Lower lobe of right lung (tissue), 2 donors: ENCODE results near the gene SORCS2. TPM values are rescaled to one million over a fixed set of nuclear protein-coding genes. Genes with fewer than 3 reads are reported as not detected.

Experiments used
- ATAC-seq, 2 donors: fragments of 200-7000 bp; cut with Tn5 transposase; one replicate each; pipeline ENCODE4 v1.9.1; 2020 to 2022; ENCODE audit warnings: mild to moderate bottlenecking in 2 of 2, moderate library complexity in 2 of 2
- DNase-seq: peaks from one replicate; pipeline ENCODE4 v3.0.0-alpha.2; 2020
- H3K27ac ChIP-seq: fragments of 200-600 bp; one replicate; pipeline ENCODE4 v1.8.0; 2022
- H3K27me3 ChIP-seq: fragments of 200-600 bp; one replicate; pipeline ENCODE4 v1.8.0; 2022; ENCODE audit warnings: low read depth
- H3K36me3 ChIP-seq: fragments of 200-600 bp; one replicate; pipeline ENCODE4 v1.8.0; 2022; ENCODE audit warnings: mild to moderate bottlenecking
- H3K4me1 ChIP-seq: fragments of 200-600 bp; one replicate; pipeline ENCODE4 v1.8.0; 2022
- H3K4me3 ChIP-seq: fragments of 200-600 bp; one replicate; pipeline ENCODE4 v1.8.0; 2022; ENCODE audit warnings: mild to moderate bottlenecking
- H3K9me3 ChIP-seq: fragments of 200-600 bp; one replicate; pipeline ENCODE4 v1.8.0; 2022
- intact Hi-C: fragments of 100-400 bp; cut with DNase I; formaldehyde crosslinking; loops from one replicate; pipeline ENCODE4 v1.11.0; 2022
- total RNA-seq: library from RNA; stranded (reverse); fragmentation: NEBNext Ultra II Directional; extraction: Animal tissue kit (Norgen Biotek cat#: 25700); gene quantifications from one replicate; pipeline ENCODE4 v1.2.1, GENCODE V29; 2021
- TF ChIP-seq, protein P1 (sequence below): fragments of 200-600 bp; IDR thresholded peaks from one replicate; pipeline ENCODE4 v1.8.0; 2022; ENCODE audit warnings: antibody characterized with exemption, mild to moderate bottlenecking
- donor health status: DM: no; HTN: yes; CAD: no; lungs with severe emphysema.

Gene SORCS2
- total RNA-seq, 1 donor from 2014 or later, result 5.8 TPM

GRCh38 chr4:7624396-7624980 is 432.1 kb downstream of the SORCS2 start:
- TF ChIP-seq, protein P1, sequence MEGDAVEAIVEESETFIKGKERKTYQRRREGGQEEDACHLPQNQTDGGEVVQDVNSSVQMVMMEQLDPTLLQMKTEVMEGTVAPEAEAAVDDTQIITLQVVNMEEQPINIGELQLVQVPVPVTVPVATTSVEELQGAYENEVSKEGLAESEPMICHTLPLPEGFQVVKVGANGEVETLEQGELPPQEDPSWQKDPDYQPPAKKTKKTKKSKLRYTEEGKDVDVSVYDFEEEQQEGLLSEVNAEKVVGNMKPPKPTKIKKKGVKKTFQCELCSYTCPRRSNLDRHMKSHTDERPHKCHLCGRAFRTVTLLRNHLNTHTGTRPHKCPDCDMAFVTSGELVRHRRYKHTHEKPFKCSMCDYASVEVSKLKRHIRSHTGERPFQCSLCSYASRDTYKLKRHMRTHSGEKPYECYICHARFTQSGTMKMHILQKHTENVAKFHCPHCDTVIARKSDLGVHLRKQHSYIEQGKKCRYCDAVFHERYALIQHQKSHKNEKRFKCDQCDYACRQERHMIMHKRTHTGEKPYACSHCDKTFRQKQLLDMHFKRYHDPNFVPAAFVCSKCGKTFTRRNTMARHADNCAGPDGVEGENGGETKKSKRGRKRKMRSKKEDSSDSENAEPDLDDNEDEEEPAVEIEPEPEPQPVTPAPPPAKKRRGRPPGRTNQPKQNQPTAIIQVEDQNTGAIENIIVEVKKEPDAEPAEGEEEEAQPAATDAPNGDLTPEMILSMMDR, result no peak
- no peaks in the 10 kb centered on the region for H3K4me1 ChIP-seq
- H3K36me3 ChIP-seq, result no peaks in the 10 kb centered on the region
- H3K27me3 ChIP-seq, result peaks cover 10% of the 10 kb centered on the region
- DNase-seq (no peak), ATAC-seq (no peak)
- no peaks in the 10 kb centered on the region for H3K9me3 ChIP-seq
- H3K4me3 ChIP-seq, result no peak overlapping the region
- H3K27ac ChIP-seq, result no peak overlapping the region
- intact Hi-C loops, result no loop called here

- no peak for ATAC-seq
- Histone ChIP-seq H3K9me3 (no peaks in the 10 kb centered on the region), H3K4me1 (no peaks in the 10 kb centered on the region), H3K27me3 (peaks cover 10% of the 10 kb centered on the region), H3K27ac (no peak overlapping the region), H3K36me3 (no peaks in the 10 kb centered on the region), H3K4me3 (no peak overlapping the region)
- DNase-seq, result no peak
- intact Hi-C loops, result no loop called here
- TF ChIP-seq, protein P1, result no peak
Measured at GRCh38 chr4:7625071-7625470, 432.7 kb downstream of the SORCS2 start.

DNA sequence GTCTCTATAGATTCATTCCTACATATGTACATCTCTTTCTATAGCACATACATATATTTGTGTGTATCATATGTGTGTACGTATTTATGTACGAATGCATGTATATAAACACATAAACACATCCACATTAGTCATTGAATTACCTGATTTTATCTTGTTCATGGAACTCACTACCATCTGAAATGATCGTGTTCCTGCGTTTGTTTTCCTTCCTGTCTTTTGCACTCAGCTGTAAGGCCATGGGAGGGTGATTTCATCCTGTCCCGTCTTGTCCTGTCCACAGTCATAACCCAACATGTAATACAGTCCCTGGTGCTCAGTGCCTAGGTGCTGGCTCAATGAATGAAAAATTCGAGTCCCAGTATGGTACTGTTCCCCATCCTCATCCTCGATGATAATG is 434.2 kb downstream of the SORCS2 start:
- DNase-seq (no peak), ATAC-seq (no peak)
- no peak overlapping the region for H3K4me3 ChIP-seq
- no peak overlapping the region for H3K27ac ChIP-seq
- peaks cover 8% of the 10 kb centered on the region for H3K27me3 ChIP-seq
- peaks cover 5% of the 10 kb centered on the region for H3K4me1 ChIP-seq
- H3K36me3 ChIP-seq, result no peaks in the 10 kb centered on the region
- no peaks in the 10 kb centered on the region for H3K9me3 ChIP-seq
- TF ChIP-seq, protein P1, result no peak
- intact Hi-C loops, result no loop called here

GRCh38 chr4:7627251-7628250 is 435.2 kb downstream of the SORCS2 start:
- ATAC-seq (no peak), DNase-seq (no peak)
- no peak overlapping the region for H3K4me3 ChIP-seq
- H3K27me3 ChIP-seq, result peaks cover 13% of the 10 kb centered on the region
- TF ChIP-seq, protein P1, result no peak
- H3K9me3 ChIP-seq, result no peaks in the 10 kb centered on the region
- peaks cover 5% of the 10 kb centered on the region for H3K4me1 ChIP-seq
- H3K27ac ChIP-seq, result no peak overlapping the region
- intact Hi-C loops, result no loop called here
- no peaks in the 10 kb centered on the region for H3K36me3 ChIP-seq

GRCh38 chr4:7628432-7628831 is 436.1 kb downstream of the SORCS2 start:
- no peaks in the 10 kb centered on the region for H3K9me3 ChIP-seq
- TF ChIP-seq, protein P1, result no peak
- no peak for ATAC-seq
- H3K27me3 ChIP-seq, result peaks cover 19% of the 10 kb centered on the region
- no peaks in the 10 kb centered on the region for H3K36me3 ChIP-seq
- no peak overlapping the region for H3K27ac ChIP-seq
- no peak for DNase-seq
- H3K4me3 ChIP-seq, result no peak overlapping the region
- peaks cover 5% of the 10 kb centered on the region for H3K4me1 ChIP-seq
- intact Hi-C loops, result no loop called here
